H1 (cell line): ENCODE measurements around the gene MRPL11.
A peak's percentile ranks its signal among the peaks of the same experiment; 100 is the strongest.

Source experiments
- CTCF ChIP-seq, 3 experiments: IDR thresholded peaks; 1 replicate in 2 of 3; 2 replicates in 1 of 3; pipeline versions ENCODE4 v1.5.1 to v1.6.1; 2011; ENCODE audit warnings: low read length in 3 of 3, mild to moderate bottlenecking in 3 of 3, inconsistent platforms in 2 of 3, low read depth in 1 of 3, moderate library complexity in 1 of 3; ENCODE audit not compliant: insufficient read depth in 1 of 3; ENCODE audit errors: control extremely low read depth in 1 of 3
- JUND ChIP-seq: IDR thresholded peaks from 2 replicates; pipeline ENCODE4 v1.6.1; 2011; ENCODE audit warnings: mild to moderate bottlenecking, improper control_type of control experiment, low read length
- POLR2A ChIP-seq, 2 experiments: IDR thresholded peaks; 1 replicate in 1 of 2; 2 replicates in 1 of 2; pipeline ENCODE4 v1.6.1; 2011; ENCODE audit warnings: low read depth in 2 of 2, low read length in 2 of 2, mild to moderate bottlenecking in 2 of 2; ENCODE audit errors: control extremely low read depth in 1 of 2
- POLR2AphosphoS5 ChIP-seq: IDR thresholded peaks from 2 replicates; pipeline ENCODE4 v1.6.1; 2011; ENCODE audit warnings: low read depth, low read length
- SUZ12 ChIP-seq: fragments of 200-600 bp; sonication (generic); IDR thresholded peaks from 2 replicates; pipeline ENCODE4 v1.6.1; 2012; ENCODE audit warnings: mild to moderate bottlenecking, inconsistent platforms, low read length, moderate library complexity, mixed read lengths

GRCh38 chr11:66421492-66422205, 17.0 kb downstream of the MRPL11 start:
- TF ChIP-seq POLR2AphosphoS5: peak; percentile 84
- peak in 1 of 3 experiments; percentile 25; a peak in 1 of 4 replicates for TF ChIP-seq CTCF (IDR thresholded peaks at IDR 0.05; ENCODE audit: control extremely low read depth in 1 of 3, insufficient read depth in 1 of 3, low read depth in 1 of 3, low read length in 3 of 3)
- TF ChIP-seq POLR2A (IDR thresholded peaks at IDR 0.05; ENCODE audit: control extremely low read depth in 1 of 2, low read depth in 2 of 2, low read length in 2 of 2): peak in 1 of 2 experiments; percentile 22; a peak in 1 of 3 replicates
- 0 out of 2 replicates have a peak, but pooled peaks have one; percentile 32 for TF ChIP-seq SUZ12
- TF ChIP-seq JUND: no peak
